Measurements from ENCODE around the gene OTX2. TPM values are rescaled to one million over a fixed set of nuclear protein-coding genes. Genes with fewer than 3 reads are reported as not detected.
A peak's percentile ranks its signal among the peaks of the same experiment; 100 is the strongest.

The OTX2 gene
- not detected for polyA plus RNA-seq
- long read RNA-seq, donor 1, result 0 reads
- long read RNA-seq, donor 2, result 0 reads
- long read RNA-seq, donor 3, result 0 reads
- long read RNA-seq, donor 4, result 0 reads
- long read RNA-seq, donor 5, result 0 reads
- long read RNA-seq, donor 6, result 0 reads
- long read RNA-seq, donor 7, result 0 reads
- long read RNA-seq, donor 8, result 0 reads
- long read RNA-seq, donor 9, result 0 reads
- long read RNA-seq, donor 10, result 0 reads
- long read RNA-seq, donor 11, result 0 reads

DNA sequence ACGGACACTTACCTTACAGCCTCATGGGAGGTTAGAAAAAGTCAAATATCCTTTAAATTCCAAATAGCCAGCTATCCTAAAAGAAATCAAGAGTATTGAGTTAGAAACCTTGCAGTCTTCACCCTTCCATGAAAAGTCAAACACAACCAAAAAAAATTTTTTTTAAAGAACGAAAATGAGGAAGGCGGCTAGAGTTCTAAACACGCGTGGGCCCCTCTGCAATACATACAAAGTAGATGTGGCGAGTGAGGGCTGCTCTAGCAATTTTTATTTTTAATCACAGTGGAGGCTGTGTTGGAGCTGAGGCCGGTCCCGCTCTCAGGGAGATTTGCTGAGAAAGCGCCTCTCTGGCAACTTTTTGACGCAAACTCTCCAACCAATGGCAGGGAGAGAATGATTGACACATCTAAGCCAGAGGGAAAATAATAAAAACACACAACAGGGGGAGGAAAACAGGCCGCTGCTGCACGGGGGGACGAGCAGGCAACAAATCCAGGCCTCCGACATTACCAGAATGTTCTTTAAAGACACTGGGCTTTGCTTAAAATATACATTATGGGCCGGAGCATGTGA is at the start of gene OTX2:
Gene OTX2 (minus strand): TSS at position 333 of the 573 bp plus-strand sequence. CDS start 5,023 bp downstream, outside the sequence.
- Histone ChIP-seq H3K27me3 (ENCODE audit: control insufficient read depth, insufficient read depth, low read length) (peaks cover 94% of the 10 kb centered on the region), H3K27ac (ENCODE audit: low read length) (no peak within 1 kb of the TSS), H3K4me3 (ENCODE audit: low read length) (no peak within 1 kb of the TSS), H3K4me1 (ENCODE audit: control insufficient read depth, insufficient read depth, low read length) (peaks cover 3% of the 10 kb centered on the region), H3K36me3 (ENCODE audit: control insufficient read depth, insufficient read depth, low read length) (no peaks in the 10 kb centered on the region), H3K9me3 (ENCODE audit: control insufficient read depth, low read depth, low read length) (peaks cover 9% of the 10 kb centered on the region)
- 20% methylated on average over 1 of the region's 15 CpGs for WGBS (ENCODE audit: insufficient coverage, low lambda C conversion rate)
- DNase-seq, result no peak

DNA sequence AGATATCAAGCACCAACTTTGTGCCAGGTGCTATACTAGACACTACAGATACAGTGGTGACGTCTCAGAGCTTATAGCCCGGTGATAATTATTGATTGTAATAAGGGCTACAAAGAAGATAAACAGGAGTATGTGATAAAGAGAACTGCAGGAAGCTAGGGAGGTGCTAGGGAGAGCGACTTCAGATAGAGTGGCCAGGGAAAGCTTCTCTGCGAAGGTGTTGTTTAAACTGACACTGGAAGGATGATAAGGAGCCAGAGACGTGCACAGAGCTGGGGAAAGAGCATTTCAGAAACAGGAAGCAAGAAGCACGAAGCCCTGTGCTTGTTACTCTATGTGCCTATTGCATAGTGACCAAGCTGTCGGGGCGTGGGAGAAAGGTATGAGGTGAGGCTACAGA is 48.1 kb upstream of the OTX2 start:
- Histone ChIP-seq H3K4me1 (ENCODE audit: control insufficient read depth, insufficient read depth, low read length) (no peaks in the 10 kb centered on the region), H3K36me3 (ENCODE audit: control insufficient read depth, insufficient read depth, low read length) (no peaks in the 10 kb centered on the region), H3K27ac (ENCODE audit: low read length) (peak overlapping the region; percentile 18), H3K4me3 (ENCODE audit: low read length) (no peak overlapping the region), H3K9me3 (ENCODE audit: control insufficient read depth, low read depth, low read length) (no peaks in the 10 kb centered on the region), H3K27me3 (ENCODE audit: control insufficient read depth, insufficient read depth, low read length) (peaks cover 2% of the 10 kb centered on the region)
- peak; percentile 41 to 80 for DNase-seq
- no CpG with 5 or more reads among the region's 8 CpGs for WGBS (ENCODE audit: insufficient coverage, low lambda C conversion rate)

DNA sequence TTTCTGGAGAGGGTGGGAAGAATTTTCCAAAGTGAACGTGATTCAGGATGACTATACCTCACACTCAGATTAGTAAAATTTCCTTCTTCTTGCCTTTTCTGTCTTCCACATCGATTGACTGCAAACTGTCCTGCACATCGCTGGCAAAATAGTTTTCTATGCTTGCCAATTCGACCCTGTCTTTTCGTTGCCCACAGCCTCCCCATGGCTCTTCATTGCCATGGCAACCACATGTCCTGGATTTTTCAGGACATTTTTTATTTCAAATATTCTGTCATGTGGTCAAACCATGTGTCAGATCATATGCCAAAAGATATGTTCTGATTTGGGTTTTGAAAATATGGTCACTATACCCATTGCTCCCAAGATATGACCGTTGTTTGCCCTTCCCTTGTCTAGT is 46.9 kb upstream of the OTX2 start:
- Histone ChIP-seq H3K4me1 (ENCODE audit: control insufficient read depth, insufficient read depth, low read length) (no peaks in the 10 kb centered on the region), H3K27ac (ENCODE audit: low read length) (no peak overlapping the region), H3K9me3 (ENCODE audit: control insufficient read depth, low read depth, low read length) (no peaks in the 10 kb centered on the region), H3K4me3 (ENCODE audit: low read length) (no peak overlapping the region), H3K27me3 (ENCODE audit: control insufficient read depth, insufficient read depth, low read length) (peaks cover 2% of the 10 kb centered on the region), H3K36me3 (ENCODE audit: control insufficient read depth, insufficient read depth, low read length) (no peaks in the 10 kb centered on the region)
- WGBS (ENCODE audit: insufficient coverage, low lambda C conversion rate), result 87% methylated on average over 4 of the region's 6 CpGs
- no peak for DNase-seq

GRCh38 chr14:56855891-56856461 is 45.7 kb upstream of the OTX2 start:
- Histone ChIP-seq H3K4me3 (ENCODE audit: low read length) (no peak overlapping the region), H3K9me3 (ENCODE audit: control insufficient read depth, low read depth, low read length) (no peaks in the 10 kb centered on the region), H3K27me3 (ENCODE audit: control insufficient read depth, insufficient read depth, low read length) (peaks cover 2% of the 10 kb centered on the region), H3K4me1 (ENCODE audit: control insufficient read depth, insufficient read depth, low read length) (no peaks in the 10 kb centered on the region), H3K36me3 (ENCODE audit: control insufficient read depth, insufficient read depth, low read length) (no peaks in the 10 kb centered on the region), H3K27ac (ENCODE audit: low read length) (peak overlapping the region; percentile 2)
- peak; percentile 48 to 79 for DNase-seq
- WGBS (ENCODE audit: insufficient coverage, low lambda C conversion rate), result no CpG with 5 or more reads among the region's 9 CpGs

DNA sequence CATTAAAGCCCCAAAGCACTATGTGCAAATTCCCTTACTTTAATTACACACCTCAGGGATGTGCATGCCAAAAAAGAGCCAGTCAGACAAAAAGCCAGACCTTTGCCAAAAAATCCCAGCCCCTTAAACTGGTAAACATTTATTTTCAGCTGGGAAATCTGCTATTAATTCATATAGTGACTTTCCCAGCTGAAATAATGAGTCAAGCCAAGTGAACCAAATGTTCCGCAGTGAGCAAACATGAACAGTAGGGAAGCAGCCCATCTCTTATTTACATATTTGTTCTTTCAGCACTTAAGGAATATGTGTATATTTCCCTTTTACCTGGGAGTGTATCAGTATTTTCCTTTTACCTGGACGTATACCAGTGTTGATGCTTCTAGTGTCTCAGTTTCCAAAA is 44.0 kb upstream of the OTX2 start:
- no peaks in the 10 kb centered on the region for H3K4me1 ChIP-seq (ENCODE audit: control insufficient read depth, insufficient read depth, low read length)
- no peaks in the 10 kb centered on the region for H3K9me3 ChIP-seq (ENCODE audit: control insufficient read depth, low read depth, low read length)
- 74% methylated on average over 2 of the region's 2 CpGs for WGBS (ENCODE audit: insufficient coverage, low lambda C conversion rate)
- peaks cover 2% of the 10 kb centered on the region for H3K27me3 ChIP-seq (ENCODE audit: control insufficient read depth, insufficient read depth, low read length)
- no peak overlapping the region for H3K27ac ChIP-seq (ENCODE audit: low read length)
- no peak overlapping the region for H3K4me3 ChIP-seq (ENCODE audit: low read length)
- no peaks in the 10 kb centered on the region for H3K36me3 ChIP-seq (ENCODE audit: control insufficient read depth, insufficient read depth, low read length)
- DNase-seq, result no peak

DNA sequence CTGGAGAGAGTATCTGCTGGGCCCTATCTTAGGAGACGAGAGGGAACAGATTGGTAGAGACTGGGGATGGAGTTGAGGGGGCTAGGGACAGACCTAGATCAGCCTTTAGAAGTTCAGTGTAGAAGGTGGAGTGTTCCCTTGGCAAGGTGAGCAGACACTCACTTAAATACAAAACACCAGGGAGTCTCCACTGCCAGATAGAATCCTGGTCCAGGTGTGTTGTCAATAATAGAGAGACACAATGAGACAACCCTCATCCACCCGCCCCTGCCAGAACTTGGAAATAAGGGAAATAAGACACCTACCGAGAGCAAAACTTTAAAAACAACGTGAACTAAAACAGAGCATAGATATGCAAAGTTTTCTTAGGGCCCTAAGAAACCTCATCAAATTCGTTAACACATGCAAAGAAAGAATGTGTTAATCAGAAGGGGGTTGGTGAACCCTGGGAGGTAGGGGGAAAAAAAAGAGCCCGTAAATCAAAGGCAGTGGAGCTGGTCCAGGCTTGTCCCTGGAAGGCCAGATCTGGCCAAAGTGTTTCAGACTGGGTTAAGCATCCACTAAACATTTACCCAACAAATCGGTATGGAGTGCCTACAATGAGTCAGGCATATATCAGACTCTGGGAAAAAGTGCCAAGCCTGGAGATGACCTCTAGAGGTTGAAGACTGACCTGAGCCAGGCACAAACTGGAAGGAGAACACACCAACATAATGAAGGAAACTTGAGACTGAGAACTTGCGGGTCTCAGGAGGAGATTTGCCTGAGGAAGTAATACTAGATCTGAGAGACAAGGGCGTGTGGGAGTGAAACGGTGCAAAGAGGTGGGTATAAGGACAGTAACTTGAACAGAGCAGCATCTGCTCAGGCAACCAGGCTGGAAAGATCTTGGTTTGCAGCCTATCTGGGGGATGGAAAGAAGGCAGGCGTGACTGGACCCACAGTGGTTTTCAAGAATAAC is 37.0 kb upstream of the OTX2 start:
- no peak for DNase-seq
- no peaks in the 10 kb centered on the region for H3K9me3 ChIP-seq (ENCODE audit: control insufficient read depth, low read depth, low read length)
- 76% methylated on average over 2 of the region's 11 CpGs for WGBS (ENCODE audit: insufficient coverage, low lambda C conversion rate)

DNA sequence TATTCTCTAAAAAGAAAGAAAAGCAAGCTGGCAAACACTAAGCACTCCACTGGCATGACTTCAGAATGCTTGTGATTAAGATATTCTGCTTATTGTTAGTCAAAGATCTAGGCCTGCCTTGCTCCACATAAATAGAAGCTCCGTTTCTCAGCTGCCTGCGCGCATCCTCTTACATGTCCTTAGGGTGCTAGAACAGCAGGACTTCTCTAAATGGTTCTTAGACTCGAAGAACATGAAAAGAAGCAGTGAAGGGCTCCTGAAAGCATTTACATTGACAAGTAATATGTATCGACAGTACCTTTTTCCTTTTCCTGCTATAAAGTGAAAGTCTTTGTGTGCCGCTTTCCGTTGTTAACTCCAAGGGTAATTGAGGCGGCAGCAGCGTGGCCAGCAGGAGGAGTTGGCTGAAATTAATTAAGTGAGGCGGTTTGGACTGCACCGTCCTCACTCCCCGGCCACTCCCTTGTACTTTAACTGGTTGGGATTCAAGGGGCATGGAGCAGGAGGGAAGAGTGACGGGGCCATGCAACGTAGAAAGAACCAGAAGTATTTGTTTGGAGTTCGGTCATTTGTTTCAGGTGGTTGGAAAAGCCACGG is 34.2 kb upstream of the OTX2 start:
- H3K27me3 ChIP-seq (ENCODE audit: control insufficient read depth, insufficient read depth, low read length), result peaks cover 3% of the 10 kb centered on the region
- H3K4me1 ChIP-seq (ENCODE audit: control insufficient read depth, insufficient read depth, low read length), result no peaks in the 10 kb centered on the region
- H3K4me3 ChIP-seq (ENCODE audit: low read length), result no peak overlapping the region
- H3K9me3 ChIP-seq (ENCODE audit: control insufficient read depth, low read depth, low read length), result no peaks in the 10 kb centered on the region
- no peaks in the 10 kb centered on the region for H3K36me3 ChIP-seq (ENCODE audit: control insufficient read depth, insufficient read depth, low read length)
- no CpG with 5 or more reads among the region's 16 CpGs for WGBS (ENCODE audit: insufficient coverage, low lambda C conversion rate)
- no peak for DNase-seq
- H3K27ac ChIP-seq (ENCODE audit: low read length), result no peak overlapping the region

More for the DNA sequence above, 37.0 kb upstream of the OTX2 start:
- no peaks in the 10 kb centered on the region for H3K36me3 ChIP-seq (ENCODE audit: control insufficient read depth, insufficient read depth, low read length)
- H3K4me3 ChIP-seq (ENCODE audit: low read length), result no peak overlapping the region
- H3K27me3 ChIP-seq (ENCODE audit: control insufficient read depth, insufficient read depth, low read length), result peaks cover 3% of the 10 kb centered on the region
- H3K4me1 ChIP-seq (ENCODE audit: control insufficient read depth, insufficient read depth, low read length), result no peaks in the 10 kb centered on the region
- H3K27ac ChIP-seq (ENCODE audit: low read length), result no peak overlapping the region

DNA sequence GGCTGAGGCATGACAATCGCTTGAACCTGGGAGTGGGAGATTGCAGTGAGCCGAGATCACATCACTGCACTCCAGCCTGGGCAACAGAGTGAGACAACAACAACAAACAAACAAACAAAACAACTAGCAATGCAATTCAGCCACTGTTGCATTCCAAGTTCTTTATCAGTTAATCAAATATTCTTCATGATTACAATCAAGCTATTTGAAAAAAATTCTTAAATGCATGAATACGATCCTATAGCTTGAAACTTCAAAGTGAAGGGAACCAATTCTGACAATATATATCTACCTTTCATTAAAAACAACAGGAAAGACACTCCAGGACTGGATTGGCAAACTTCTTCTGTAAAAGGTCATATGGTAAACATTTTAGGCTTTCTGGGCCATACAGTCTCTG is 31.3 kb upstream of the OTX2 start:
- Histone ChIP-seq H3K27me3 (ENCODE audit: control insufficient read depth, insufficient read depth, low read length) (peaks cover 3% of the 10 kb centered on the region), H3K36me3 (ENCODE audit: control insufficient read depth, insufficient read depth, low read length) (no peaks in the 10 kb centered on the region), H3K4me3 (ENCODE audit: low read length) (no peak overlapping the region), H3K9me3 (ENCODE audit: control insufficient read depth, low read depth, low read length) (no peaks in the 10 kb centered on the region), H3K4me1 (ENCODE audit: control insufficient read depth, insufficient read depth, low read length) (no peaks in the 10 kb centered on the region), H3K27ac (ENCODE audit: low read length) (no peak overlapping the region)
- DNase-seq, result no peak
- no CpG with 5 or more reads among the region's 3 CpGs for WGBS (ENCODE audit: insufficient coverage, low lambda C conversion rate)

DNA sequence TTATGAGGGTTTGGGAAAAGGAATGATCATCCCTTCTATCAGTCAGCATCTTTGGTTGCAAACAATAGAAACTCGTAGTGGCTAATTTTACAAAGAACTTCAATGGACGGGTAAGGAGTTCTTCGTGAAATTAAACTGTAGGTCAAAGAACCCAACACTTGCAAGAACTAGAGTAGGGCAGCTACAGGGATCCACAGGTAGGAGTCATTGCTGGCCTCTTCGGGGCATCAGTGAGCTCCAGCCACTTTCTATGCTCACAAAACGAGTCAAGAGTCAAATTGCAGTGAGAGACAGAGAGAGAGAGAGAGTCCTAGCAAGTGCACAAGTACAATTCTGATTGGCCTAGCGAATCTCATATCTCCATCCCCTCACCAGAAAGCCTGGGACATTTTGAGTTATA is 29.9 kb upstream of the OTX2 start:
- 100% methylated on average over 1 of the region's 6 CpGs for WGBS (ENCODE audit: insufficient coverage, low lambda C conversion rate)
- Histone ChIP-seq H3K4me3 (ENCODE audit: low read length) (no peak overlapping the region), H3K27me3 (ENCODE audit: control insufficient read depth, insufficient read depth, low read length) (peaks cover 3% of the 10 kb centered on the region), H3K27ac (ENCODE audit: low read length) (no peak overlapping the region), H3K9me3 (ENCODE audit: control insufficient read depth, low read depth, low read length) (no peaks in the 10 kb centered on the region), H3K36me3 (ENCODE audit: control insufficient read depth, insufficient read depth, low read length) (no peaks in the 10 kb centered on the region), H3K4me1 (ENCODE audit: control insufficient read depth, insufficient read depth, low read length) (no peaks in the 10 kb centered on the region)
- DNase-seq, result no peak

DNA sequence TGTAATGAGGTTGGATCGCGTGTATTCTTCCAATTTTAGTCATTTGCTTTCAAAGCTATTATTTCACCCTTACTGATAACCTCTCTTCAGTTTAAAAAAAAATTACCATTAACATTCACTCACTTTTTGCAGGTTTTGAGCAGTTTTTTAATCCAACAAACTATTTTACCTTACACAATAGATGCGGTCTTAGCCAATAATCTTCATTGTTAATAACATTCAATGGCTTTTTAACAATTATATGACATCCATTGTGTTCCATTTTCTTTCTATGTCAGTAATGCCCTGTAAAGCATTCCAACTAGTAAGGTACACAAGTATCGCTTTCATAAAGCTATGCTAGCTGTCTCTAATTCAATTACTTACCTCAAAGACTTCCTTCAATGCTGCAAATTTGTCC is 18.9 kb upstream of the OTX2 start:
- H3K36me3 ChIP-seq (ENCODE audit: control insufficient read depth, insufficient read depth, low read length), result no peaks in the 10 kb centered on the region
- no peaks in the 10 kb centered on the region for H3K4me1 ChIP-seq (ENCODE audit: control insufficient read depth, insufficient read depth, low read length)
- no peak overlapping the region for H3K27ac ChIP-seq (ENCODE audit: low read length)
- no peak overlapping the region for H3K4me3 ChIP-seq (ENCODE audit: low read length)
- H3K9me3 ChIP-seq (ENCODE audit: control insufficient read depth, low read depth, low read length), result no peaks in the 10 kb centered on the region
- peaks cover 12% of the 10 kb centered on the region for H3K27me3 ChIP-seq (ENCODE audit: control insufficient read depth, insufficient read depth, low read length)
- 100% methylated on average over 2 of the region's 4 CpGs for WGBS (ENCODE audit: insufficient coverage, low lambda C conversion rate)
- DNase-seq, result no peak

Measured in large intestine (tissue), 12 donors.